WTC11 (cell line): ENCODE results near the gene KCNJ11. TPM values are rescaled to one million over a fixed set of nuclear protein-coding genes. Genes with fewer than 3 reads are reported as not detected.
"Not testable (repeated sequence)": the region's sequence is repeated elsewhere in the genome, so short reads cannot be mapped to it uniquely, and the experiment has no call there.

ENCODE experiments used
- ATAC-seq: fragments of 200-7000 bp; cut with Tn5 transposase; 2 replicates; pipeline ENCODE4 v1.10.0; 2021; ENCODE audit warnings: mild to moderate bottlenecking, moderate library complexity
- CTCF ChIA-PET: fragments of 300-600 bp; sonication (Branson Sonifier 250); formaldehyde crosslinking; loops from one replicate; lab custom pipeline; 2021; ENCODE audit warnings: antibody characterized with exemption; lab: Charles Lee
- POLR2A ChIA-PET: fragments of 350-600 bp; sonication (Branson Sonifier 250); formaldehyde crosslinking; loops from one replicate; lab custom pipeline; 2021; ENCODE audit warnings: antibody characterized with exemption; lab: Charles Lee
- DNase-seq: peaks from one replicate; pipeline ENCODE4 v3.0.0; 2021; ENCODE audit warnings: low spot score
- H3K27ac Mint-ChIP-seq: 2 replicates; pipeline ENCODE4 v1.8.0; 2021; ENCODE audit warnings: mixed read lengths
- H3K27me3 Mint-ChIP-seq: 2 replicates; pipeline ENCODE4 v1.8.0; 2021; ENCODE audit warnings: low read depth, mild to moderate bottlenecking, moderate library complexity, mixed read lengths
- H3K36me3 Mint-ChIP-seq: 2 replicates; pipeline ENCODE4 v1.8.0; 2021; ENCODE audit warnings: mixed read lengths
- H3K4me1 Mint-ChIP-seq: 2 replicates; pipeline ENCODE4 v1.8.0; 2022; ENCODE audit warnings: mixed read lengths
- H3K4me3 Mint-ChIP-seq: 2 replicates; pipeline ENCODE4 v1.8.0; 2021; ENCODE audit warnings: mild to moderate bottlenecking, moderate library complexity, mixed read lengths
- H3K9me3 Mint-ChIP-seq: 2 replicates; pipeline ENCODE4 v1.8.0; 2021; ENCODE audit warnings: mixed read lengths
- EMX1 ChIP-seq: fragments of 250-450 bp; sonication (Bioruptor Pico); IDR thresholded peaks from 2 replicates; pipeline ENCODE4 v1.8.0; 2021; ENCODE audit warnings: mild to moderate bottlenecking
- ETV6 ChIP-seq: sonication (generic); formaldehyde crosslinking; IDR thresholded peaks from 2 replicates; pipeline ENCODE4 v1.8.1; 2022; ENCODE audit warnings: mild to moderate bottlenecking, missing genetic modification reagents
- HMGA2 ChIP-seq: fragments of 250-450 bp; sonication (Bioruptor Pico); IDR thresholded peaks from 2 replicates; pipeline ENCODE4 v1.4.0; 2021; ENCODE audit warnings: mild to moderate bottlenecking, moderate library complexity
- IRF2 ChIP-seq: sonication (generic); formaldehyde crosslinking; IDR thresholded peaks from 2 replicates; pipeline ENCODE4 v1.8.0; 2022; ENCODE audit warnings: low read depth, missing genetic modification reagents, borderline replicate concordance
- NR3C1 ChIP-seq: sonication (generic); formaldehyde crosslinking; conservative IDR thresholded peaks from 2 replicates; pipeline ENCODE4 v1.8.1; 2023; ENCODE audit warnings: low read depth, mild to moderate bottlenecking, missing genetic modification reagents
- STAT6 ChIP-seq: sonication (generic); formaldehyde crosslinking; conservative IDR thresholded peaks from 2 replicates; pipeline ENCODE4 v1.8.1; 2023; ENCODE audit warnings: mild to moderate bottlenecking, low read depth, missing genetic modification reagents, moderate library complexity
- ZNF317 ChIP-seq: sonication (generic); formaldehyde crosslinking; IDR thresholded peaks from 2 replicates; pipeline ENCODE4 v1.8.1; 2023; ENCODE audit warnings: low read depth, mild to moderate bottlenecking, moderate library complexity, missing genetic modification reagents, borderline replicate concordance
- ZNF396 ChIP-seq: fragments of 250-450 bp; sonication (Bioruptor Pico); IDR thresholded peaks from 2 replicates; pipeline ENCODE4 v1.8.0; 2021; ENCODE audit warnings: mild to moderate bottlenecking, moderate library complexity, borderline replicate concordance
- ZNF532 ChIP-seq: fragments of 250-450 bp; sonication (Bioruptor Pico); IDR thresholded peaks from 2 replicates; pipeline ENCODE4 v1.9.0; 2021; ENCODE audit warnings: mild to moderate bottlenecking, borderline replicate concordance
- total RNA-seq: library from RNA; stranded (reverse); gene quantifications from 3 replicates; pipeline ENCODE4 v1.2.3, GENCODE V29; 2021
- TF ChIP-seq, protein P1 (sequence below): sonication (generic); formaldehyde crosslinking; IDR thresholded peaks from 2 replicates; pipeline ENCODE4 v1.8.1; 2022; ENCODE audit warnings: missing genetic modification reagents, borderline replicate concordance
- TF ChIP-seq, protein P2 (sequence below): sonication (generic); formaldehyde crosslinking; IDR thresholded peaks from 2 replicates; pipeline ENCODE4 v1.8.0; 2022; ENCODE audit warnings: mild to moderate bottlenecking, missing genetic modification reagents
- TF ChIP-seq, protein P3 (sequence below): sonication (generic); formaldehyde crosslinking; IDR thresholded peaks from 2 replicates; pipeline ENCODE4 v1.8.1; 2023; ENCODE audit warnings: mild to moderate bottlenecking, missing genetic modification reagents, moderate library complexity

KCNJ11 gene
- total RNA-seq, 1 experiment from 2014 or later: 8.2 TPM

DNA sequence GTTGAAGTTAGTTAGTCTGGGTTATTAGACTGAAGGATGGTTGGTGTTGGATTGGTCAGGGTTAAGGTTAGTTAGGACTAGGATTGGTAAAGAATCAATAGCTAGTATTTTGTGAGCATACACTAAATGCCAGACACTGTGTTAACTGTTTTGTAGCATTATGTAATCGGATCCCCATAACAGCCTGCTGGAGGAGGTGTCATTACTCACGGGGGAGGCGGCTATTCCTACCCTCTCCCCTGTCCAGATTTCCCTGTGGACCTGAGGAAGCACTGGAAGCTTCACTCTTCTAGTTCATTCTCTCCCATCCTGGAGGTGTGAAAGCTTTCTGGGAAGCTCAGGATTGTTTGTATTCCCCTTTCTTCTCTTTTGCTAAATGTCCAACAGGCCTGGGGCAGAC lies 40.5 kb upstream of the KCNJ11 start (continued):
- TF ChIP-seq STAT6 (no peak), ETV6 (CRISPR knock-in tag) (no peak), EMX1 (no peak), IRF2 (CRISPR knock-in tag) (no peak), NR3C1 (no peak), ZNF317 (CRISPR knock-in tag) (no peak)
- TF ChIP-seq, protein P1, sequence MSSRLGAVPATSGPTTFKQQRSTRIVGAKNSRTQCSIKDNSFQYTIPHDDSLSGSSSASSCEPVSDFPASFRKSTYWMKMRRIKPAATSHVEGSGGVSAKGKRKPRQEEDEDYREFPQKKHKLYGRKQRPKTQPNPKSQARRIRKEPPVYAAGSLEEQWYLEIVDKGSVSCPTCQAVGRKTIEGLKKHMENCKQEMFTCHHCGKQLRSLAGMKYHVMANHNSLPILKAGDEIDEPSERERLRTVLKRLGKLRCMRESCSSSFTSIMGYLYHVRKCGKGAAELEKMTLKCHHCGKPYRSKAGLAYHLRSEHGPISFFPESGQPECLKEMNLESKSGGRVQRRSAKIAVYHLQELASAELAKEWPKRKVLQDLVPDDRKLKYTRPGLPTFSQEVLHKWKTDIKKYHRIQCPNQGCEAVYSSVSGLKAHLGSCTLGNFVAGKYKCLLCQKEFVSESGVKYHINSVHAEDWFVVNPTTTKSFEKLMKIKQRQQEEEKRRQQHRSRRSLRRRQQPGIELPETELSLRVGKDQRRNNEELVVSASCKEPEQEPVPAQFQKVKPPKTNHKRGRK (CRISPR knock-in tag): no peak
- TF ChIP-seq, all 79 proteins: peak for 0

GRCh38 chr11:17428261-17428660 lies 39.8 kb upstream of the KCNJ11 start:
- CTCF ChIA-PET: interaction anchor here (1.2 to 1.3 kb wide), 2 partner anchors 22 to 44 kb away, joined by 4 to 6 read pairs; no protein-coding TSS in a partner anchor
- H3K36me3 Mint-ChIP-seq: no peaks in the 10 kb centered on the region

GRCh38 chr11:17426233-17426632 lies 37.8 kb upstream of the KCNJ11 start:
- POLR2A ChIA-PET, H3K27ac Mint-ChIP-seq, DNase-seq, H3K36me3 Mint-ChIP-seq, H3K9me3 Mint-ChIP-seq, H3K27me3 Mint-ChIP-seq, H3K4me1 Mint-ChIP-seq, ATAC-seq, CTCF ChIA-PET, H3K4me3 Mint-ChIP-seq: not testable (repeated sequence)

More at GRCh38 chr11:17428261-17428660, 39.8 kb upstream of the KCNJ11 start:
- ATAC-seq: no peak
- TF ChIP-seq, protein P2, sequence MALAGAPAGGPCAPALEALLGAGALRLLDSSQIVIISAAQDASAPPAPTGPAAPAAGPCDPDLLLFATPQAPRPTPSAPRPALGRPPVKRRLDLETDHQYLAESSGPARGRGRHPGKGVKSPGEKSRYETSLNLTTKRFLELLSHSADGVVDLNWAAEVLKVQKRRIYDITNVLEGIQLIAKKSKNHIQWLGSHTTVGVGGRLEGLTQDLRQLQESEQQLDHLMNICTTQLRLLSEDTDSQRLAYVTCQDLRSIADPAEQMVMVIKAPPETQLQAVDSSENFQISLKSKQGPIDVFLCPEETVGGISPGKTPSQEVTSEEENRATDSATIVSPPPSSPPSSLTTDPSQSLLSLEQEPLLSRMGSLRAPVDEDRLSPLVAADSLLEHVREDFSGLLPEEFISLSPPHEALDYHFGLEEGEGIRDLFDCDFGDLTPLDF (CRISPR knock-in tag): no peak
- TF ChIP-seq HMGA2 (CRISPR knock-in tag) (no peak), ZNF396 (CRISPR knock-in tag) (no peak), ZNF317 (CRISPR knock-in tag) (no peak)
- Mint-ChIP-seq H3K27ac (no peak overlapping the region), H3K9me3 (no peaks in the 10 kb centered on the region), H3K4me3 (no peak overlapping the region), H3K4me1 (no peaks in the 10 kb centered on the region), H3K27me3 (no peaks in the 10 kb centered on the region; the same call in 1 of the 2 replicates)
- POLR2A ChIA-PET: no interaction called here
- DNase-seq: no peak

DNA sequence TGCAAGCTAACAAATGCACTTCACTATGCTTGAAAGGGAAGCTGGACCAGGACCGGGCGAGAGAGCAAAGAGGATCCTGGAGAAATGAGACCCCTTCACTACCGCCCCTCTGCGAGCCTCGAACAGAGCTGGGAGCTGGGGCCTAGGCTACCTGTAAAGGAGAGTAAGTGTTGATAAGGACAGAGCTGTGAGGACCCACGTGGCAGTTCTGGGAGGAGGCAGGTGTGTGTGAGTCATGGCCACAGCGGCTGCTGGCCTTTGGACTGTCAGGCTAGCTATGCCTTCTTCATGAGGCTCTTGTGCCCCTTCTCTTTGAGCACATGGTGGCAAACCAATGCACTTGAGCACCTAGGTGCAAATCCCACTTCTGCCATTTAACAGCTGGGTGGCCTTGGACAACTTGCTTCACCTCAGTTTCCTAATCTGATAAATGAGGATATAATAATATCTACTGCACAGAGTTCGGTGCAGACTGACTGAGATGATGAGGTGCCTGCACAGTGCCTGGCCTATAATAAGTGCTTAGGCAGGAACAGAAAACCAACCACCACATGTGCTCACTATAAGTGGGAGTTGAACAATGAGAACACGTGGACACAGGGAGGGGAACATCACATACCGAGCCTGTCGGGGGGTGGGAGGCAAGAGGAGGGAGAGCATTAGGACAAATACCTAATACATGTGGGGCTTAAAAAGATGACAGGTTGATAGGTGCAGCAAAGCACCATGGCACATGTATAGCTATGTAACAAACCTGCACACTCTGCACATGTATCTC lies 35.3 kb upstream of the KCNJ11 start:
- ChIA-PET POLR2A (no interaction called here), CTCF (interaction anchor here (1.0 to 1.1 kb wide), 2 partner anchors 96 to 105 kb away, joined by 3 read pairs; no protein-coding TSS in a partner anchor)
- peaks cover 19% of the 10 kb centered on the region for H3K4me1 Mint-ChIP-seq
- no peak for ATAC-seq
- H3K27me3 Mint-ChIP-seq: no peaks in the 10 kb centered on the region; the same call in 1 of the 2 replicates
- H3K27ac Mint-ChIP-seq: no peak overlapping the region
- TF ChIP-seq, protein P3, sequence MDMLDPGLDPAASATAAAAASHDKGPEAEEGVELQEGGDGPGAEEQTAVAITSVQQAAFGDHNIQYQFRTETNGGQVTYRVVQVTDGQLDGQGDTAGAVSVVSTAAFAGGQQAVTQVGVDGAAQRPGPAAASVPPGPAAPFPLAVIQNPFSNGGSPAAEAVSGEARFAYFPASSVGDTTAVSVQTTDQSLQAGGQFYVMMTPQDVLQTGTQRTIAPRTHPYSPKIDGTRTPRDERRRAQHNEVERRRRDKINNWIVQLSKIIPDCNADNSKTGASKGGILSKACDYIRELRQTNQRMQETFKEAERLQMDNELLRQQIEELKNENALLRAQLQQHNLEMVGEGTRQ: no peak
- TF ChIP-seq ZNF532 (CRISPR knock-in tag): no peak
- no peaks in the 10 kb centered on the region for H3K36me3 Mint-ChIP-seq
- H3K4me3 Mint-ChIP-seq: no peak overlapping the region
- no peak for DNase-seq
- H3K9me3 Mint-ChIP-seq: no peaks in the 10 kb centered on the region
